Smooth muscle cell (in vitro differentiated cells): ENCODE results near the gene SBK2. TPM values are rescaled to one million over a fixed set of nuclear protein-coding genes. Genes with fewer than 3 reads are reported as not detected.
A peak's percentile ranks its signal among the peaks of the same experiment; 100 is the strongest.

ENCODE experiments used
- DNase-seq: peaks from one replicate; lab custom pipeline; 2025; ENCODE audit not compliant: unreplicated experiment; lab: John Stamatoyannopoulos, UW
- H2AFZ ChIP-seq: fragments of 200-600 bp; sonication (generic); 2 replicates; pipeline ENCODE4 v1.6.0; 2016; ENCODE audit warnings: antibody characterized with exemption, low read depth, mild to moderate bottlenecking
- H3F3A ChIP-seq: fragments of 200-600 bp; sonication (generic); 2 replicates; pipeline ENCODE4 v1.6.0; 2017; ENCODE audit warnings: antibody characterized with exemption, low read depth
- H3K27ac ChIP-seq: fragments of 200-600 bp; sonication (generic); 2 replicates; pipeline ENCODE4 v1.5.1; 2016; ENCODE audit warnings: low read depth, mild to moderate bottlenecking
- H3K27me3 ChIP-seq: fragments of 200-600 bp; sonication (generic); 2 replicates; pipeline ENCODE4 v1.6.1; 2016; ENCODE audit warnings: low read depth, mild to moderate bottlenecking
- H3K36me3 ChIP-seq: fragments of 200-600 bp; sonication (generic); 2 replicates; pipeline ENCODE4 v1.5.1; 2016; ENCODE audit warnings: low read depth
- H3K4me1 ChIP-seq: fragments of 200-600 bp; sonication (generic); 2 replicates; pipeline ENCODE4 v1.5.1; 2016; ENCODE audit warnings: low read depth
- H3K4me2 ChIP-seq: fragments of 200-600 bp; sonication (generic); 2 replicates; pipeline ENCODE4 v1.6.0; 2016; ENCODE audit warnings: mild to moderate bottlenecking
- H3K4me3 ChIP-seq: fragments of 200-600 bp; sonication (generic); 2 replicates; pipeline ENCODE4 v1.5.1; 2016; ENCODE audit warnings: mild to moderate bottlenecking
- H3K79me2 ChIP-seq: fragments of 200-600 bp; sonication (generic); 2 replicates; pipeline ENCODE4 v1.6.0; 2016; ENCODE audit warnings: low read depth, mild to moderate bottlenecking
- H3K9ac ChIP-seq: fragments of 200-600 bp; sonication (generic); 2 replicates; pipeline ENCODE4 v1.6.0; 2016; ENCODE audit warnings: low read depth
- H3K9me3 ChIP-seq: fragments of 200-600 bp; sonication (generic); replicated peaks from 2 replicates; pipeline ENCODE4 v1.5.1; 2016; ENCODE audit warnings: low read depth
- H4K20me1 ChIP-seq: fragments of 200-600 bp; sonication (generic); 2 replicates; pipeline ENCODE4 v1.6.0; 2016; ENCODE audit warnings: low read depth
- WGBS: methylation state at CpG from one replicate; pipeline ENCODE4 v1.1.7; 2016; ENCODE audit warnings: low lambda C conversion rate; 5-methylcytosine and 5-hydroxymethylcytosine counted together
- polyA plus RNA-seq: library from polyadenylated mRNA; unstranded; fragments of >200 nt; fragmentation: Nextera tagmentation; extraction: Ambion mirVana; gene quantifications from 2 replicates; pipeline ENCODE4 v1.2.1, GENCODE V29; 2016
- total RNA-seq: library from RNA; depleted of rRNA; stranded (reverse); fragments of >200 nt; gene quantifications from 2 replicates; pipeline ENCODE4 v1.2.3, GENCODE V29; 2014
- TF ChIP-seq, protein P1 (sequence below): fragments of 200-600 bp; sonication (generic); IDR thresholded peaks from 2 replicates; pipeline ENCODE4 v1.5.1; 2017; ENCODE audit warnings: borderline replicate concordance, mild to moderate bottlenecking, antibody characterized with exemption; ENCODE audit not compliant: insufficient read depth, poor library complexity, severe bottlenecking

SBK2 gene
- total and polyA plus RNA-seq, 2 experiments from 2014 or later: not detected

DNA sequence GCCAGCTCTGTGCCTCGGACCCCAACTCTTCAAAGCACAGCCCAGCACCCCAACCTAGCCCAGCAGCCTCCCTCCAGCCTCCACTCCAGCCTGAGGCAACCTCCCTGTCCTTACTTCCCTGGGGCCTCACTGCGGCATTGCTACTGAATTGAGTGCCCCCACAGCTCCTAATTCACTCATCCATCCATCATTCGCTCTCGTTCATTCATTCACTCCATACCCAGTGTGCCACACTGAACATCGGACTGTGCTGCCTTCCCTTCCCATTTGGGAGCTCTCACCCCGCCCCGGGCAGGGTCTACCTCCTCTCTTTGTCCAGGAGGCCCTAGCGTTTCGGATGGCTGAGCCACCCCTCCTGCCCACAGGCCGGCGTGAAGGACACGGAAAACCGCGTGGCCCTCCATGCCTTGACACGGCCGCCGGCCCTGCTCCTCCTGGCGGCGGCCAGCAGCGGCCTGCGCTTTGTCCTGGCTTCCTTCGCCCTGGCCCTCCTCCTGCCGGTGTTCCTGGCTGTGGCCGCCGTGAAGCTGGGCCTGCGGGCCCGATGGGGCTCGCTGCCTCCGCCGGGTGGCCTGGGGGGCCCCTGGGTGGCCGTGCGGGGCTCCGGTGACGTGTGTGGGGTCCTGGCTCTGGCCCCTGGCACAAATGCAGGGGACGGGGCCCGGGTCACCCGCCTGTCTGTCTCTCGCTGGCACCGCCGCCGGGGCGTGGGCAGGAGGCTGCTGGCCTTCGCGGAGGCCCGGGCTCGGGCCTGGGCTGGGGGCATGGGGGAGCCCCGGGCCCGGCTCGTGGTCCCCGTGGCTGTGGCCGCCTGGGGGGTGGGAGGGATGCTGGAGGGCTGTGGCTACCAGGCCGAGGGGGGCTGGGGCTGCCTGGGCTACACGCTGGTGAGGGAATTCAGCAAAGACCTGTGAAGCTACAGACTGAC lies 50.6 kb downstream of the SBK2 start:
- Histone ChIP-seq H3K9me3 (no peaks in the 10 kb centered on the region), H3K4me3 (peak overlapping the region; percentile 85), H3K9ac (peak overlapping the region; percentile 96), H3K79me2 (peaks cover 7% of the 10 kb centered on the region), H3K36me3 (no peaks in the 10 kb centered on the region), H3K4me2 (peak overlapping the region; percentile 99), H3K27me3 (no peaks in the 10 kb centered on the region), H3F3A (peaks cover 12% of the 10 kb centered on the region), H2AFZ (no peak overlapping the region), H3K27ac (peak overlapping the region; percentile 96), H4K20me1 (no peaks in the 10 kb centered on the region), H3K4me1 (peaks cover 32% of the 10 kb centered on the region)
- WGBS: 87% methylated on average over 31 of the region's 53 CpGs
- DNase-seq: no peak
- TF ChIP-seq, protein P1, sequence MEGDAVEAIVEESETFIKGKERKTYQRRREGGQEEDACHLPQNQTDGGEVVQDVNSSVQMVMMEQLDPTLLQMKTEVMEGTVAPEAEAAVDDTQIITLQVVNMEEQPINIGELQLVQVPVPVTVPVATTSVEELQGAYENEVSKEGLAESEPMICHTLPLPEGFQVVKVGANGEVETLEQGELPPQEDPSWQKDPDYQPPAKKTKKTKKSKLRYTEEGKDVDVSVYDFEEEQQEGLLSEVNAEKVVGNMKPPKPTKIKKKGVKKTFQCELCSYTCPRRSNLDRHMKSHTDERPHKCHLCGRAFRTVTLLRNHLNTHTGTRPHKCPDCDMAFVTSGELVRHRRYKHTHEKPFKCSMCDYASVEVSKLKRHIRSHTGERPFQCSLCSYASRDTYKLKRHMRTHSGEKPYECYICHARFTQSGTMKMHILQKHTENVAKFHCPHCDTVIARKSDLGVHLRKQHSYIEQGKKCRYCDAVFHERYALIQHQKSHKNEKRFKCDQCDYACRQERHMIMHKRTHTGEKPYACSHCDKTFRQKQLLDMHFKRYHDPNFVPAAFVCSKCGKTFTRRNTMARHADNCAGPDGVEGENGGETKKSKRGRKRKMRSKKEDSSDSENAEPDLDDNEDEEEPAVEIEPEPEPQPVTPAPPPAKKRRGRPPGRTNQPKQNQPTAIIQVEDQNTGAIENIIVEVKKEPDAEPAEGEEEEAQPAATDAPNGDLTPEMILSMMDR: no peak

GRCh38 chr19:55485439-55486011 lies 51.4 kb downstream of the SBK2 start:
- H3K79me2 ChIP-seq: peaks cover 7% of the 10 kb centered on the region

DNA sequence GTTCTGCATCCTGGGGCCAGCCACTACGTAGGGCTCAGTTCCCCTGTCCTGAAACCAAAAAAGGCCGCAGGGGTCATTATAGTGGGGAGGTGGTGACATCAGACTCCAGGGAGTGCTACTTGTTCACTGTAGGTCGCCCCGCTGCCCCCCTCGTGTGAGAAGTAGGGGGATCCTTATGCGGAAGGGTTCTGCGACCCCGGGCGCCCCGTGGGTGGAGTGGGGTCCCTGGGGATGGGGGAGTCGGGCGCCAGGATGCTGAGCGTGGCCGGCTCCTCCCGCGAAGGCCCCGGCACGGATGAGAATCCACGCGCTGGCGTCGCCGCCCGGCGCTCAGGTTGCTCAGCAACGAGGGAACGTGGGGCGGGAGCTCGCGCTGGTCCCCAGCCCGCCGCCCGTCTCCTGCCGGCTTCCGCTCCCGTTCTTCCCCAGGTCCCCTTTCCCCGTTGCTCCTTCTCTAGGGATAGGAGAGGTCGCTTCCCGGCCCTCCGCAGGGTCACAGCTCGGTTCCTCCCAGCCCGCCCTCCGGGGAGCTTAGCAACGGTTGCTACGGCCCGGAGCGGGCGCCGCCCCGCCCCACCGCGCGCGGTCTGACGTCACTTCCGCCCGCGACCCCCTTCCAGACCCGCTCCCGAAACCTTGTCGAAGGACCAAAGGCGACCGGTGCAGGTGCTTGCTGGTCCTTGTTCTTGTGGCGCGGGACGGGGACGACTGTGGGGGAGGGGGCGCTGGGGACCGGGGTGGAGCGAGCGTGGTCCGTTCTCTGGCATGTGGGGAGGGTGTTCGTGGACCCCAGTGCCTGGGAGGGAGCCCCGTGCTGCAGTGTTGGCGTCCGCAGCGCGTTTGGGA lies 52.1 kb downstream of the SBK2 start, which contains the start of gene NAT14:
TSS of gene NAT14 (plus strand) at position 596 of the 846 bp plus-strand sequence. CDS start 521 bp downstream, outside the sequence.
- peak; percentile 46 for DNase-seq
- H3K4me2 ChIP-seq: peak within 1 kb of the TSS; percentile 99
- peak within 1 kb of the TSS; percentile 96 for H3K9ac ChIP-seq
- TF ChIP-seq, protein P1: no peak
- no peaks in the 10 kb centered on the region for H3K27me3 ChIP-seq
- no peaks in the 10 kb centered on the region for H4K20me1 ChIP-seq
- peaks cover 32% of the 10 kb centered on the region for H3K4me1 ChIP-seq
- H2AFZ ChIP-seq: no peak within 1 kb of the TSS
- H3F3A ChIP-seq: peaks cover 12% of the 10 kb centered on the region
- peaks cover 7% of the 10 kb centered on the region for H3K79me2 ChIP-seq
- no peaks in the 10 kb centered on the region for H3K36me3 ChIP-seq
- peak within 1 kb of the TSS; percentile 96 for H3K27ac ChIP-seq
- H3K9me3 ChIP-seq: no peaks in the 10 kb centered on the region
- peak within 1 kb of the TSS; percentile 85 for H3K4me3 ChIP-seq
- WGBS: 9% methylated on average over 18 of the region's 78 CpGs

More at GRCh38 chr19:55485439-55486011, 51.4 kb downstream of the SBK2 start:
- 6% methylated on average over 11 of the region's 18 CpGs for WGBS
- Histone ChIP-seq H3K27me3 (no peaks in the 10 kb centered on the region), H3K9ac (peak overlapping the region; percentile 96), H3K9me3 (no peaks in the 10 kb centered on the region), H3K36me3 (no peaks in the 10 kb centered on the region), H3K27ac (peak overlapping the region; percentile 96), H2AFZ (no peak overlapping the region), H3K4me1 (peaks cover 32% of the 10 kb centered on the region), H3K4me3 (peak overlapping the region; percentile 85), H3F3A (peaks cover 12% of the 10 kb centered on the region), H3K4me2 (peak overlapping the region; percentile 99), H4K20me1 (no peaks in the 10 kb centered on the region)
- TF ChIP-seq, protein P1: no peak
- no peak for DNase-seq
